Endodermal cell (in vitro differentiated cells): ENCODE results near the gene ATP8B4. TPM values are rescaled to one million over a fixed set of nuclear protein-coding genes. Genes with fewer than 3 reads are reported as not detected.

Source experiments
- DNase-seq: peaks from one replicate; pipeline ENCODE4 v3.0.0-alpha.2; 2017
- H3K27ac ChIP-seq: 2 replicates; pipeline ENCODE4 v1.5.1; 2013; ENCODE audit warnings: mild to moderate bottlenecking, low read depth, low read length, moderate library complexity
- H3K27me3 ChIP-seq: 2 replicates; pipeline ENCODE4 v1.6.1; 2013; ENCODE audit warnings: mild to moderate bottlenecking, low read length, moderate library complexity; ENCODE audit not compliant: insufficient read depth, control insufficient read depth, poor library complexity, severe bottlenecking
- H3K36me3 ChIP-seq: 2 replicates; pipeline ENCODE4 v1.7.0; 2013; ENCODE audit warnings: mild to moderate bottlenecking, low read length, moderate library complexity; ENCODE audit not compliant: control insufficient read depth, insufficient read depth
- H3K4me1 ChIP-seq: one replicate; pipeline ENCODE4 v1.7.0; 2013; ENCODE audit warnings: low read length; ENCODE audit not compliant: control insufficient read depth, insufficient read depth
- H3K4me3 ChIP-seq: 2 replicates; pipeline ENCODE4 v1.5.1; 2013; ENCODE audit warnings: mild to moderate bottlenecking, low read length, moderate library complexity
- H3K9ac ChIP-seq: 2 replicates; pipeline ENCODE4 v1.6.1; 2013; ENCODE audit warnings: mild to moderate bottlenecking, low read length, moderate library complexity; ENCODE audit not compliant: poor library complexity, severe bottlenecking; ENCODE audit errors: extremely low read depth
- H3K9me3 ChIP-seq: 2 replicates; pipeline ENCODE4 v1.6.1; 2013; ENCODE audit warnings: mild to moderate bottlenecking, low read length, moderate library complexity; ENCODE audit not compliant: control insufficient read depth
- H3K27ac Mint-ChIP-seq: 2 replicates; pipeline ENCODE4 v1.8.0; 2020; ENCODE audit warnings: mixed read lengths
- H3K27me3 Mint-ChIP-seq: 2 replicates; pipeline ENCODE4 v1.8.0; 2021; ENCODE audit warnings: mild to moderate bottlenecking, mixed read lengths; ENCODE audit not compliant: insufficient read depth
- H3K36me3 Mint-ChIP-seq: 2 replicates; pipeline ENCODE4 v1.8.0; 2020; ENCODE audit warnings: low read depth, mixed read lengths
- H3K4me1 Mint-ChIP-seq: 2 replicates; pipeline ENCODE4 v1.8.0; 2020; ENCODE audit warnings: mixed read lengths
- H3K4me3 Mint-ChIP-seq: 2 replicates; pipeline ENCODE4 v1.8.0; 2020; ENCODE audit warnings: mild to moderate bottlenecking, moderate library complexity, mixed read lengths
- H3K9me3 Mint-ChIP-seq: 2 replicates; pipeline ENCODE4 v1.8.0; 2020; ENCODE audit warnings: mild to moderate bottlenecking, mixed read lengths
- WGBS, 2 experiments: methylation state at CpG; one replicate each; pipeline versions ENCODE4 v1.1.5 to v1.1.7; 2013; ENCODE audit warnings: missing lambda C conversion rate in 2 of 2, mixed read lengths in 1 of 2; ENCODE audit not compliant: insufficient coverage in 1 of 2, insufficient read length in 1 of 2; 5-methylcytosine and 5-hydroxymethylcytosine counted together
- total RNA-seq, 2 donors: library from RNA; stranded (reverse); fragmentation: NEBNext Ultra II Directional in 1 of 2; extraction: Animal tissue kit (Norgen Biotek cat#: 25700) in 1 of 2; gene quantifications; 2 replicates in 1 of 2; 3 replicates in 1 of 2; pipeline ENCODE4 v1.2.1, GENCODE V29; 2021
- TF ChIP-seq, protein P1 (sequence below): fragments of 200-600 bp; sonication (generic); conservative IDR thresholded peaks from 2 replicates; pipeline ENCODE4 v1.5.0; 2021; ENCODE audit warnings: antibody characterized with exemption, mild to moderate bottlenecking

The ATP8B4 gene
- total RNA-seq, 2 donors from 2014 or later, result 0.64 to 0.95 TPM

DNA sequence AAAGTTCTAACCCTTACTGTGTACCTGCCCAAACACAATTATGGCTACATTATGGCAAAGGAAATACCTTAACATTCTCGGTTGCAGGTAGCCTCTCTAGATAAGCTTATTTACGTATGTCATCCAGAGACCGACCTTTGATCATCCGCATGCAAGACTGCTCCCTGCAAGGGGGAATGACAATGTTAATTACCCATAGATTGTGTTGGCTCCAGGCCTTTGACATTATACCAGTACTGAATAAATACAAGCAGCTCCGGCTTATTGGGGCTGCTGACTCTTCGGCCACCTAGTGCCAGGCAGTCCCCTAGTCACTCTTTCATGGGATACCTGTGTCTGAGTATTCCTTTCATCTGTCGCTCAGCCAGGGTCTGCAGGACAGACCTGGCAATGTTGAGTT, 274.6 kb downstream of the ATP8B4 start:
- Histone ChIP-seq H3K36me3 (no peaks in the 10 kb centered on the region), H3K27ac (no peak overlapping the region), H3K4me3 (no peak overlapping the region), H3K4me1 (no peaks in the 10 kb centered on the region), H3K27me3 (no peaks in the 10 kb centered on the region), H3K9ac (no peak overlapping the region), H3K9me3 (peaks cover 44% of the 10 kb centered on the region)
- 82 to 93% methylated on average over 7 of the region's 7 CpGs for WGBS, 2 experiments
- DNase-seq, result no peak
- TF ChIP-seq, protein P1, sequence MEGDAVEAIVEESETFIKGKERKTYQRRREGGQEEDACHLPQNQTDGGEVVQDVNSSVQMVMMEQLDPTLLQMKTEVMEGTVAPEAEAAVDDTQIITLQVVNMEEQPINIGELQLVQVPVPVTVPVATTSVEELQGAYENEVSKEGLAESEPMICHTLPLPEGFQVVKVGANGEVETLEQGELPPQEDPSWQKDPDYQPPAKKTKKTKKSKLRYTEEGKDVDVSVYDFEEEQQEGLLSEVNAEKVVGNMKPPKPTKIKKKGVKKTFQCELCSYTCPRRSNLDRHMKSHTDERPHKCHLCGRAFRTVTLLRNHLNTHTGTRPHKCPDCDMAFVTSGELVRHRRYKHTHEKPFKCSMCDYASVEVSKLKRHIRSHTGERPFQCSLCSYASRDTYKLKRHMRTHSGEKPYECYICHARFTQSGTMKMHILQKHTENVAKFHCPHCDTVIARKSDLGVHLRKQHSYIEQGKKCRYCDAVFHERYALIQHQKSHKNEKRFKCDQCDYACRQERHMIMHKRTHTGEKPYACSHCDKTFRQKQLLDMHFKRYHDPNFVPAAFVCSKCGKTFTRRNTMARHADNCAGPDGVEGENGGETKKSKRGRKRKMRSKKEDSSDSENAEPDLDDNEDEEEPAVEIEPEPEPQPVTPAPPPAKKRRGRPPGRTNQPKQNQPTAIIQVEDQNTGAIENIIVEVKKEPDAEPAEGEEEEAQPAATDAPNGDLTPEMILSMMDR, result peak; percentile 24
- H3K4me1 Mint-ChIP-seq, result peaks cover 9% of the 10 kb centered on the region
- H3K36me3 Mint-ChIP-seq, result no peaks in the 10 kb centered on the region
- peaks cover 31% of the 10 kb centered on the region for H3K9me3 Mint-ChIP-seq
- no peak overlapping the region for H3K4me3 Mint-ChIP-seq
- no peak overlapping the region for H3K27ac Mint-ChIP-seq
- no peaks in the 10 kb centered on the region for H3K27me3 Mint-ChIP-seq

DNA sequence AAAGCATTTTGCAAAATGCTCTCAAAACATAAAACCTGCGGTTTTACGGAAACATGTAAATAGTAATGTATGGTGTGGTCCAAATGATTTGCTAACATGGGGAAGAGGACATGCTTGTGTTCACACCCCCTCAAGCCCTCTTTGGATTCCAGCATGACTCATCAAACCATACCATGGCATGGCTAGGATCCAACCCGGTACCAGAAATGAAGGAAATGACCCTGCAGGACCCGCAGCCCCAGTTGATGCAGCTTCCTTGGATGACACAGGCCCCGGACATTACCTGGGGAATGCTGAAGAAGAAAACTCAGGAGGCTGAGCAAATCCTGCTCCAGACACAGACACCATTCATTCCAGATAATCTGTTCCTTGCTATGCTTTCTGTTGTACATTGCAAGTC, 275.3 kb downstream of the ATP8B4 start:
- Histone ChIP-seq H3K9me3 (peaks cover 48% of the 10 kb centered on the region), H3K4me1 (no peaks in the 10 kb centered on the region), H3K9ac (no peak overlapping the region), H3K4me3 (no peak overlapping the region), H3K27me3 (no peaks in the 10 kb centered on the region), H3K36me3 (no peaks in the 10 kb centered on the region), H3K27ac (no peak overlapping the region)
- no peaks in the 10 kb centered on the region for H3K27me3 Mint-ChIP-seq
- TF ChIP-seq, protein P1, result no peak
- peaks cover 38% of the 10 kb centered on the region for H3K9me3 Mint-ChIP-seq
- H3K4me1 Mint-ChIP-seq, result peaks cover 9% of the 10 kb centered on the region
- WGBS, 2 experiments, result 96 to 100% methylated on average over 2 to 5 of the region's 5 CpGs
- H3K36me3 Mint-ChIP-seq, result no peaks in the 10 kb centered on the region
- no peak for DNase-seq
- H3K4me3 Mint-ChIP-seq, result no peak overlapping the region
- no peak overlapping the region for H3K27ac Mint-ChIP-seq

DNA sequence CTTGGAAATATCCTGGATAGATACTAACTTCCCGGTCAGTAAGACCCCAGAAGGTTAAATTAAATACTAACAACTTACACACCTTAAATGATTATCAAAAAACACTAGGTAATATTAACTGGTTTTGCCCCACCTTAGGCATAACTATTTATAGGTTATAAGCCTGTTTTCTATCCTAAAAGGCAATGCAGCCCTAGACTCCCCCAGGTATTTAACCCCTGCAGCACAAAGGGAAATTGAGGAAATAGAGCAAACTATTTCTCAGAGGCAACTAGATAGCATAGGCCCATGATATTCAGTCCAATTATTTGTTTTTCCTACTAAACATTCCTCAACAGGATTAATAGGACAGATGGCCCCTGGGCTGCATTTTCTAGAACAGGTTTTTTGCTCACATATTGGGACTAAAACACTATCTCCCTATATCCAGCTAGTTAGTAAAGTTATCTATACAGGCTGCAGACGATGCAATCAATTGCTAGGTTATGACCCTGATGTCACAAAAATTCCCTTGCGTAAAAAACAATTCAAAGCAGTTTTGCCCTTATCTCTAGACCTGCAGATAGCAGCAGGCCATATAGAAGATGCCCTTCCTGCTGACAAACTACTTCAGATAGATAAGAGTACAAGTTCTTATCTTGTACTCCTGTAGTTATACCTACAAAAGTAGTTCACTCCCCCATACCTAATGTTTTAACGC, 276.9 kb downstream of the ATP8B4 start:
- Mint-ChIP-seq H3K9me3 (peaks cover 50% of the 10 kb centered on the region), H3K27ac (no peak overlapping the region)
- WGBS, 2 experiments, result 92 to 100% methylated on average over 2 to 4 of the region's 4 CpGs

More for the DNA sequence above, 276.9 kb downstream of the ATP8B4 start:
- peaks cover 48% of the 10 kb centered on the region for H3K9me3 ChIP-seq
- H3K9ac ChIP-seq, result no peak overlapping the region
- peaks cover 9% of the 10 kb centered on the region for H3K4me1 Mint-ChIP-seq
- no peaks in the 10 kb centered on the region for H3K27me3 ChIP-seq
- no peak for DNase-seq
- no peaks in the 10 kb centered on the region for H3K36me3 ChIP-seq
- no peaks in the 10 kb centered on the region for H3K36me3 Mint-ChIP-seq
- no peaks in the 10 kb centered on the region for H3K4me1 ChIP-seq
- H3K27ac ChIP-seq, result no peak overlapping the region
- H3K4me3 Mint-ChIP-seq, result no peak overlapping the region
- no peaks in the 10 kb centered on the region for H3K27me3 Mint-ChIP-seq
- TF ChIP-seq, protein P1, result no peak
- peak overlapping the region; percentile 32 for H3K4me3 ChIP-seq
